ENCODE results near the gene MED23.

Gene MED23

DNA sequence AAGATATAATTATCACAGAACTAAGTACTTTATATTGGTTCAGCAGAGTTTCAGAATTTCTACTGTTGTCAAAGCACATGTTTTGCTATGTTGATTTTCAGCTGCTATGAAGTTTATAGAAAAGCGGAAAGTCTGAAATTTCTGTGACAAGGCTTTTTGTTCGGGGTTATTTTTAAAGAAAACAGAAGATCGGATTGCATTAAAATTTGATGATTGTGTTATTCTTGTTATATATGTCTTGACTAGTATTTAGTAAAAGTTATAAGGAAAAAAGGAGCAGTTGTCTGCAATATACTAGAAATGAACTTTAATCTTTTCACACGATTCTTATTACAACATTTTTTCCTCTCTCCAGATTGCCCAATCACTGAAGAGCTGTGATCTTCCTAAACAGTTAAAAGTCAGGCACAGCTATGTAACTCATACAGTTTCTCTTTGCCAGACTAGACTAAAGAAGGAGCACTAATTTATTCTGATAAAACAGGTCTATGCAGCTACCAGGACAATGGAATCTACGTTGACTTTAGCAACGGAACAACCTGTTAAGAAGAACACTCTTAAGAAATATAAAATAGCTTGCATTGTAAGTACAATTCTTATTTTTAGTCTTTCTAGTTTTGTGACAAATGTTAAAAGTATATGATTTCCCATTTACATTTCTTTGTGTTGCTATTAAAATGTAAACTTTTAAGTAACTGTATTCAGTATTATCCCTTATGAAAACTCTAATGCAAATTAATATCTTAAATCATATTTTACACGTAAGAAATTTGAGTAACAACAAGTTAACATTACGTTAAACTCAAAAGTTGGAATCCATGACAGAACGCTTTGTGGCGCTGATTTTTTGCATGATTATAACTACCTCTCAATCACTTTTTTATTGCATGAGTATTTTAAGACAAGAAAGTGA lies 9.1 kb upstream of the MED23 start, which contains the start of gene ENPP3:
Gene ENPP3 (plus strand): TSS at position 423 of the 913 bp plus-strand sequence. CDS start 83 bp downstream, at position 506.
- TF ChIP-seq EZH2 (IDR thresholded peaks at IDR 0.05; ENCODE audit: borderline replicate concordance, low read length) = no peak
- TF ChIP-seq, protein P1, sequence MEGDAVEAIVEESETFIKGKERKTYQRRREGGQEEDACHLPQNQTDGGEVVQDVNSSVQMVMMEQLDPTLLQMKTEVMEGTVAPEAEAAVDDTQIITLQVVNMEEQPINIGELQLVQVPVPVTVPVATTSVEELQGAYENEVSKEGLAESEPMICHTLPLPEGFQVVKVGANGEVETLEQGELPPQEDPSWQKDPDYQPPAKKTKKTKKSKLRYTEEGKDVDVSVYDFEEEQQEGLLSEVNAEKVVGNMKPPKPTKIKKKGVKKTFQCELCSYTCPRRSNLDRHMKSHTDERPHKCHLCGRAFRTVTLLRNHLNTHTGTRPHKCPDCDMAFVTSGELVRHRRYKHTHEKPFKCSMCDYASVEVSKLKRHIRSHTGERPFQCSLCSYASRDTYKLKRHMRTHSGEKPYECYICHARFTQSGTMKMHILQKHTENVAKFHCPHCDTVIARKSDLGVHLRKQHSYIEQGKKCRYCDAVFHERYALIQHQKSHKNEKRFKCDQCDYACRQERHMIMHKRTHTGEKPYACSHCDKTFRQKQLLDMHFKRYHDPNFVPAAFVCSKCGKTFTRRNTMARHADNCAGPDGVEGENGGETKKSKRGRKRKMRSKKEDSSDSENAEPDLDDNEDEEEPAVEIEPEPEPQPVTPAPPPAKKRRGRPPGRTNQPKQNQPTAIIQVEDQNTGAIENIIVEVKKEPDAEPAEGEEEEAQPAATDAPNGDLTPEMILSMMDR (IDR thresholded peaks at IDR 0.05; ENCODE audit: low read length) = no peak
- Histone ChIP-seq H3K4me3 (ENCODE audit: low read depth, low read length, poor library complexity, severe bottlenecking) (no peak within 1 kb of the TSS), H3K9ac (ENCODE audit: low read length) (no peak within 1 kb of the TSS), H3K27me3 (ENCODE audit: insufficient read depth, low read length) (no peaks in the 10 kb centered on the region), H3F3A (ENCODE audit: insufficient read depth, low read length) (no peaks in the 10 kb centered on the region), H3K27ac (ENCODE audit: low read depth, low read length, poor library complexity, severe bottlenecking) (no peak within 1 kb of the TSS), H3K9me3 (ENCODE audit: low read length) (no peaks in the 10 kb centered on the region), H3K4me1 (ENCODE audit: insufficient read depth, low read length, severe bottlenecking) (peaks cover 5% of the 10 kb centered on the region), H3K36me3 (ENCODE audit: insufficient read depth, low read length) (no peaks in the 10 kb centered on the region), H4K20me1 (ENCODE audit: insufficient read depth, low read length) (no peaks in the 10 kb centered on the region), H3K4me2 (ENCODE audit: low read length) (no peak within 1 kb of the TSS), H3K9me2 (ENCODE audit: low read depth, low read length) (no peaks in the 10 kb centered on the region), H2AFZ (ENCODE audit: low read length) (no peak within 1 kb of the TSS), H3K79me2 (ENCODE audit: insufficient read depth, low read length) (no peaks in the 10 kb centered on the region)

DNA sequence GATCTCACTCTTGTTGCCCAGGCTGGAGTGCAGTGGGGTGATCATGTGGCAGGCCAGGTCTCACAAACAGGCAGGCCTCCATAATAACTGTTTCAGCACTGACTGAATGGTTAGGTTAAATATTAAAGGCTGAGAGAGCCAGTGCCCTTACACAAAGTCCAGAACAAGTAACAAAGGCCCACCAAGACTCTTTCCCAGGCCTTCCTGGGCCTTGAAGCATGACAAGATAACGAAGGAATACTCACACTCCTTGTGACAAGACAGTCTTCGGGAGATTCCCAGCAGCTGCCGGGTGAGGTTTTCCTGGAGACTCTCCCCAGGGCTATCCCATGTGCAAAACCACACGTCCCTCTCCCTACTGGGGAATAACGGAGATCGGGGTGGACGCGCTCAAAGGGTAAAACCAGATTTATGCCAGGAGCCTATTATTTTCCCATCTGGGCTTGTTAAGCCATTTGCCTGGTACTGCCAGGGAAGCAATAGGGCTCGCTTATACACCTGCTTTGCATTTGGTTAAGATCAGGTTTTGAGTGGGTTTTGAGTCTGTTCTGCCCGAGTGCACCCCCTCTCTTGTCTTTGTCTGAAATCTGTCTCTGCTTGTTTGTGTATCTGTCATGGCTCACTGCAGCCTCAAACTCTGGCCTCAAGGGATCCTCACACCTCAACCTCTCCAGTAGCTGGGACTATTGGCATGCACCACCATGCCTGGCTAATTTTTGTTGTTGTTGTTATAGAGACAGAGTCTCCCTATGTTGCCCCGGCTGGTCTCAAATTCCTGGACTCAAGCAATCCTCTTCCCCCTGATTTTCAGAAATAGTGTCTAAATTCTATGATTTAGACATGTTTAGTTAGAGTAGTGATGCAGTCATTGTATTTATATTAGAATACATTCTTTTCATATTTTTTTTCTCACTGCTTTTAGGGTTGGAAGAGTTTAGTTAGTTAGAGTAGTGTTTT lies 7.6 kb upstream of the MED23 start:
- Histone ChIP-seq H3K27ac (ENCODE audit: low read depth, low read length, poor library complexity, severe bottlenecking) (no peak overlapping the region), H3K36me3 (ENCODE audit: insufficient read depth, low read length) (no peaks in the 10 kb centered on the region), H3K4me3 (ENCODE audit: low read depth, low read length, poor library complexity, severe bottlenecking) (no peak overlapping the region), H2AFZ (ENCODE audit: low read length) (no peak overlapping the region), H3K4me1 (ENCODE audit: insufficient read depth, low read length, severe bottlenecking) (peaks cover 5% of the 10 kb centered on the region), H3K9ac (ENCODE audit: low read length) (no peak overlapping the region), H3K27me3 (ENCODE audit: insufficient read depth, low read length) (no peaks in the 10 kb centered on the region), H3K79me2 (ENCODE audit: insufficient read depth, low read length) (no peaks in the 10 kb centered on the region), H3K9me2 (ENCODE audit: low read depth, low read length) (no peaks in the 10 kb centered on the region), H3K9me3 (ENCODE audit: low read length) (no peaks in the 10 kb centered on the region), H3K4me2 (ENCODE audit: low read length) (no peak overlapping the region), H3F3A (ENCODE audit: insufficient read depth, low read length) (no peaks in the 10 kb centered on the region), H4K20me1 (ENCODE audit: insufficient read depth, low read length) (no peaks in the 10 kb centered on the region)
- TF ChIP-seq EZH2 (IDR thresholded peaks at IDR 0.05; ENCODE audit: borderline replicate concordance, low read length) = no peak
- TF ChIP-seq, protein P1 (IDR thresholded peaks at IDR 0.05; ENCODE audit: low read length) = no peak

DNA sequence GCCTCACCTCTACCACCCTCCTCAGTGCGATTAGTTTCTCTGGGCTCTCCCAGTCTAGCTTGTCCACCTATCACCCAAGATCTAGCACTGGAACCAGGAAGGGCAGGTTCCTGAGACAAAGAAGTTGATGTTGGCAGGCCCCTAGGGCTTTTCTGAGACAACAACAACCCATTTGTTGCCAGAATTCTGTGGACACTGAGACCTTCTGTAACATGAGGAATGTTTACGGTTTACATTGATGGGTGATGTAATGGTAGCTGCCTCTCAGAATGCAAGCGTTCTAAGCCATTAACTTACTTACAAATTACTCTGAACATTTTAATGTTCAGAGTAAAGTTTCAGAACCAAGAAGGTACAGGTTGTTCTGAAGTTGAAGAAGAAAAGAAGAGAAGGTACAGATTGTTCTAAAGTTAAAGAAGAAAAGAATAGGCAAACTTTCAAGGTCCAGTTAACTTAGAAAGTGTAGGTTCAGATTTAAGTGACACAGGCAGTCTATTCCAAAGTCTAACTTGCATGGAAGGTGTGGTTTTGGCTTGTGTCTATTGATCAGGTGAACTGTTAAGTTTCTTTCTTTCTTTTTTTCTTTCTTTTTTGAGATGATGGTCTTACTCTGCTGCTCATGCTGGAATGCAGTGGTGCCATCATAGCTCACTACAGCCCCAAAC lies 3.7 kb upstream of the MED23 start:
- no peaks in the 10 kb centered on the region for H3K9me3 ChIP-seq (ENCODE audit: low read length)
- H3K4me3 ChIP-seq (ENCODE audit: low read depth, low read length, poor library complexity, severe bottlenecking) = no peak overlapping the region
- H3K27ac ChIP-seq (ENCODE audit: low read depth, low read length, poor library complexity, severe bottlenecking) = no peak overlapping the region
- H3K9ac ChIP-seq (ENCODE audit: low read length) = no peak overlapping the region
- peaks cover 13% of the 10 kb centered on the region for H3K4me1 ChIP-seq (ENCODE audit: insufficient read depth, low read length, severe bottlenecking)
- TF ChIP-seq, protein P1 (IDR thresholded peaks at IDR 0.05; ENCODE audit: low read length) = no peak
- no peak for TF ChIP-seq EZH2 (IDR thresholded peaks at IDR 0.05; ENCODE audit: borderline replicate concordance, low read length)
- H3K79me2 ChIP-seq (ENCODE audit: insufficient read depth, low read length) = peaks cover 10% of the 10 kb centered on the region
- H3F3A ChIP-seq (ENCODE audit: insufficient read depth, low read length) = no peaks in the 10 kb centered on the region
- no peak overlapping the region for H2AFZ ChIP-seq (ENCODE audit: low read length)
- H3K4me2 ChIP-seq (ENCODE audit: low read length) = no peak overlapping the region
- H3K27me3 ChIP-seq (ENCODE audit: insufficient read depth, low read length) = no peaks in the 10 kb centered on the region
- H3K36me3 ChIP-seq (ENCODE audit: insufficient read depth, low read length) = no peaks in the 10 kb centered on the region
- no peaks in the 10 kb centered on the region for H4K20me1 ChIP-seq (ENCODE audit: insufficient read depth, low read length)
- H3K9me2 ChIP-seq (ENCODE audit: low read depth, low read length) = no peaks in the 10 kb centered on the region

Data from OCI-LY1 (cell line).